Breast epithelium (tissue), 4 donors: Measurements from ENCODE around the gene FOCAD. TPM values are rescaled to one million over a fixed set of nuclear protein-coding genes. Genes with fewer than 3 reads are reported as not detected.
"Not testable (repeated sequence)": the region's sequence is repeated elsewhere in the genome, so short reads cannot be mapped to it uniquely, and the experiment has no call there.

ENCODE experiments used
- DNase-seq, 2 donors: peaks; one replicate each; pipeline ENCODE4 v3.0.0-alpha.2; 2019; ENCODE audit warnings: low spot score in 2 of 2
- H3K27ac ChIP-seq, 2 donors: fragments of 200-600 bp; sonication (generic) in 1 of 2; one replicate each; pipeline ENCODE4 v1.5.1; 2016 to 2019; ENCODE audit warnings: mild to moderate bottlenecking in 1 of 2
- H3K27me3 ChIP-seq, 2 donors: fragments of 200-600 bp; sonication (generic) in 1 of 2; one replicate each; pipeline versions ENCODE4 v1.5.1 to v1.6.0; 2017 to 2019; ENCODE audit warnings: control low read depth in 1 of 2, mild to moderate bottlenecking in 1 of 2
- H3K36me3 ChIP-seq: fragments of 200-600 bp; one replicate; pipeline ENCODE4 v1.5.1; 2019
- H3K4me1 ChIP-seq, 2 donors: fragments of 200-600 bp; sonication (generic); one replicate each; pipeline ENCODE4 v1.5.1; 2016 to 2019; ENCODE audit warnings: control low read depth in 1 of 2
- H3K4me3 ChIP-seq, 3 donors: fragments of 200-600 bp; sonication (generic); 1 replicate in 2 of 3; 2 replicates in 1 of 3; pipeline ENCODE4 v1.5.1; 2016 to 2019; ENCODE audit warnings: mild to moderate bottlenecking in 3 of 3, moderate library complexity in 2 of 3
- H3K9me3 ChIP-seq, 2 donors: fragments of 200-600 bp; sonication (generic) in 1 of 2; one replicate each; pipeline ENCODE4 v1.5.1; 2016 to 2019; ENCODE audit warnings: control low read depth in 1 of 2
- CTCF ChIP-seq, 3 donors: fragments of 450-650 bp; IDR thresholded peaks; one replicate each; pipeline ENCODE4 v1.5.1; 2016 to 2017; ENCODE audit warnings: antibody characterized with exemption in 3 of 3, mild to moderate bottlenecking in 3 of 3, moderate library complexity in 3 of 3
- POLR2A ChIP-seq: fragments of 450-650 bp; IDR thresholded peaks from one replicate; pipeline ENCODE4 v1.6.1; 2016; ENCODE audit warnings: antibody characterized with exemption, mild to moderate bottlenecking, moderate library complexity
- POLR2AphosphoS5 ChIP-seq, 3 donors: sonication (generic); formaldehyde crosslinking; IDR thresholded peaks; one replicate each; pipeline ENCODE4 v1.6.1; 2017; ENCODE audit warnings: antibody characterized with exemption in 3 of 3
- intact Hi-C: fragments of 100-400 bp; cut with DNase I; formaldehyde crosslinking; loops from one replicate; pipeline ENCODE4 v1.15.1; 2023; ENCODE audit warnings: low total_unique reads
- total RNA-seq, 3 donors: library from RNA; depleted of rRNA; stranded (reverse); fragments of >200 nt; gene quantifications; one replicate each; pipeline ENCODE4 v1.1.0, GENCODE V29; 2016

FOCAD gene
- total RNA-seq, 3 donors from 2014 or later = 23.4 to 48.1 (median 36.7) TPM

DNA sequence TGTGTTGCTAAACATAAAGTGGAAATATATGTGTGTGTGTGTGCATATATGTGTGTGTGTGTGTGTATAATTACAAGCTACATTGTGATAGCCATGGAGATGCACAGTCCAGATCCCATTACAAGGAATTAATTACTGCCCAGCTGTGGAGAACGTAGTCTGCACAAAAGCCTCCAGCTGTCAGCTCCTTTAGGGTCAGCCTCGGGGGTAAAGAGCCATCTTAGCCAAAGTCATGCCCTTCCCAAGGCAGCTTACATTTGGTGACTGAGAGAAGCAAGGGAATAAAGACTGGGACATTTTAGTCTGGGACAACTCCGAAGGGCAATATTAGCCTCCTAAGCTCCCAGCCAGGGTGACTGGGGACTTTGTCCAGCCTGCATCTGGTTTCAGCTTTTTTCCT lies 21.9 kb upstream of the FOCAD start:
- TF ChIP-seq POLR2A (no peak), CTCF (IDR thresholded peaks at IDR 0.05) (no peak), POLR2AphosphoS5 (IDR thresholded peaks at IDR 0.05) (no peak)

DNA sequence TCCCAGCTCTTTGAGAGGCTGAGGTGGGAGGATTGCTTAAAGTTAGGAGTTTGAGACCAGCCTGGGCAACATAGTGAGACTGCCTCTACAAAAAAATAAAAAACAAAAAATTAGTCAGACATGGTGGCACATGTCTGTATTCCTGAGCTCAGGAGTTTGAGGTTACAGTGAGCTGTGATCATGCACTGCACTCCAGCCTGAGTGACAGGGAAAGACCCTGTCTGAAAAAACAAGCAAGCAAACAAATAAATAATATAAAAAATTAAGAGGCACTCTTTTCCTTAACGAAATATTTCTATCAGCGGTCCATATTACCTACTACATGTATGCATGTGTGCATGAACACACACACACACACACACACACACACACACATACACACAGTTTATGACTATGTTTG lies 20.9 kb upstream of the FOCAD start:
- no peaks in the 10 kb centered on the region for H3K9me3 ChIP-seq
- no peak overlapping the region for H3K4me3 ChIP-seq
- TF ChIP-seq POLR2A (no peak), POLR2AphosphoS5 (IDR thresholded peaks at IDR 0.05) (no peak), CTCF (IDR thresholded peaks at IDR 0.05) (no peak)
- H3K36me3 ChIP-seq = no peaks in the 10 kb centered on the region
- H3K27me3 ChIP-seq = no peaks in the 10 kb centered on the region
- no peak overlapping the region for H3K27ac ChIP-seq
- no peak for DNase-seq
- intact Hi-C loops = no loop called here
- no peaks in the 10 kb centered on the region for H3K4me1 ChIP-seq

More for the DNA sequence above, 21.9 kb upstream of the FOCAD start:
- Histone ChIP-seq H3K27ac (no peak overlapping the region), H3K36me3 (no peaks in the 10 kb centered on the region), H3K27me3 (no peaks in the 10 kb centered on the region), H3K9me3 (no peaks in the 10 kb centered on the region), H3K4me3 (no peak overlapping the region), H3K4me1 (no peaks in the 10 kb centered on the region)
- intact Hi-C loops = no loop called here
- DNase-seq = no peak

GRCh38 chr9:20664501-20664900 lies 19.6 kb upstream of the FOCAD start:
- Histone ChIP-seq H3K9me3 (no peaks in the 10 kb centered on the region), H3K27me3 (no peaks in the 10 kb centered on the region), H3K36me3 (no peaks in the 10 kb centered on the region), H3K27ac (no peak overlapping the region), H3K4me3 (no peak overlapping the region), H3K4me1 (no peaks in the 10 kb centered on the region)
- TF ChIP-seq POLR2A (no peak), POLR2AphosphoS5 (IDR thresholded peaks at IDR 0.05) (no peak), CTCF (IDR thresholded peaks at IDR 0.05) (no peak)
- intact Hi-C loops = no loop called here
- DNase-seq = no peak

DNA sequence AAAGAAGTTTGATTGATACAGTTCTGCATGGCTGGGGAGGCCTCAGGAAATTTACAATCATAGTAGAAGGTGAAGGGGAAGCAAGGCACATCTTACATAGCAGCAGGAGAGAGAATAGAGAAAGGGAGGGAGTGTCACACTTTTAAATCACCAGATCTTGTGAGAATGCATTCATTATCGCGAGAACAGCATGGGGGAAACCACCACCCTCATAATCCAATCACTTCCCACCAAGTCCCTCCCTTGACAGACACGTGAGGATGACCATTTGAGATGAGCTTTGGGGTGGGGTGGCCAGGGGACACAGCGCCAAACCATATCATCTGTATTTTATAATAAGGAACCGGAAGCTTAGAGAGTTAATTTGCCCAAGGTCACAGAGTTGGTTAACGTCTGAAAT lies 13.7 kb upstream of the FOCAD start:
- H3K4me1 ChIP-seq = no peaks in the 10 kb centered on the region
- no peak overlapping the region for H3K4me3 ChIP-seq
- no peak for TF ChIP-seq CTCF (IDR thresholded peaks at IDR 0.05)
- no peak for TF ChIP-seq POLR2AphosphoS5 (IDR thresholded peaks at IDR 0.05)
- no peak for TF ChIP-seq POLR2A
- no peak overlapping the region for H3K27ac ChIP-seq
- DNase-seq = no peak
- no peaks in the 10 kb centered on the region for H3K27me3 ChIP-seq
- intact Hi-C loops = no loop called here
- no peaks in the 10 kb centered on the region for H3K9me3 ChIP-seq
- H3K36me3 ChIP-seq = no peaks in the 10 kb centered on the region

GRCh38 chr9:20671635-20672034 lies 12.4 kb upstream of the FOCAD start:
- intact Hi-C loops = no loop called here
- no peaks in the 10 kb centered on the region for H3K36me3 ChIP-seq
- TF ChIP-seq POLR2AphosphoS5 (IDR thresholded peaks at IDR 0.05) (no peak), CTCF (IDR thresholded peaks at IDR 0.05) (no peak), POLR2A (no peak)

DNA sequence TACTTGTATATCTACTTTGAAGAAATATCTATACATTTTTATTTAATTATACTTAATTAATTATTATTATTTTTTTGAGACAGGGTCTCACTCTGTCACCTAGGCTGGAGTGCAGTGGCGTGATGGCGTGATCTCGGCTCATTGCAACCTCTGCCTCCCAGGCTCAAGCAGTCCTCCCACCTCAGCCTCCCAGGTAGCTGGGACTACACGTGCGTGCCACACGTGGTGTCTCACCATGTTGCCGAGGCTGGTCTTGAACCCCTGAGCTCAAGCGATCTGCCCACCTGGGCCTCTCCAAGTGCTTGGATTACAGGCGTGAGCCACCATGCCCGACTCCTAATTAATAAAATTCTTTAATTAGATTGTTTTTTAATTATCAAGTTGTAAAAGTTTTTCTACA lies 10.5 kb upstream of the FOCAD start:
- H3K27me3 ChIP-seq, H3K4me3 ChIP-seq, H3K27ac ChIP-seq, DNase-seq, H3K36me3 ChIP-seq, H3K4me1 ChIP-seq, intact Hi-C loops, H3K9me3 ChIP-seq: not testable (repeated sequence)

More at GRCh38 chr9:20671635-20672034, 12.4 kb upstream of the FOCAD start:
- H3K4me1 ChIP-seq = no peaks in the 10 kb centered on the region
- H3K9me3 ChIP-seq = no peaks in the 10 kb centered on the region
- no peaks in the 10 kb centered on the region for H3K27me3 ChIP-seq
- H3K4me3 ChIP-seq = no peak overlapping the region
- DNase-seq = no peak
- no peak overlapping the region for H3K27ac ChIP-seq
